Calu3 (cell line): ENCODE results near the gene NCAN. TPM values are rescaled to one million over a fixed set of nuclear protein-coding genes. Genes with fewer than 3 reads are reported as not detected.

Experiments
- BruUV-seq: library from RNA; stranded (reverse); fragments of 400-500 nt; replicated peaks from 2 replicates; lab custom pipeline; 2021; lab: Mats Ljungman, UMichigan
- CTCF ChIA-PET: fragments of 300-600 bp; sonication (Branson Sonifier 250); formaldehyde crosslinking; loops from one replicate; lab custom pipeline; 2022; ENCODE audit warnings: antibody characterized with exemption; lab: Charles Lee
- DNase-seq: peaks from one replicate; pipeline ENCODE4 v3.0.0; 2022
- H3K27ac Mint-ChIP-seq: one replicate; pipeline ENCODE4 v1.8.0; 2022; ENCODE audit warnings: mixed read lengths; ENCODE audit not compliant: unreplicated experiment
- H3K27me3 Mint-ChIP-seq: one replicate; pipeline ENCODE4 v1.8.0; 2022; ENCODE audit warnings: mixed read lengths; ENCODE audit not compliant: unreplicated experiment
- H3K36me3 Mint-ChIP-seq: one replicate; pipeline ENCODE4 v1.8.0; 2022; ENCODE audit warnings: mild to moderate bottlenecking, moderate library complexity, mixed read lengths; ENCODE audit not compliant: insufficient read depth, unreplicated experiment
- H3K4me1 Mint-ChIP-seq: one replicate; pipeline ENCODE4 v1.8.0; 2022; ENCODE audit warnings: mild to moderate bottlenecking, low read depth, mixed read lengths; ENCODE audit not compliant: unreplicated experiment
- H3K4me3 Mint-ChIP-seq: one replicate; pipeline ENCODE4 v1.8.0; 2022; ENCODE audit warnings: mild to moderate bottlenecking, low read depth, moderate library complexity, mixed read lengths; ENCODE audit not compliant: unreplicated experiment
- H3K9me3 Mint-ChIP-seq: one replicate; pipeline ENCODE4 v1.8.0; 2022; ENCODE audit warnings: low read depth, mixed read lengths; ENCODE audit not compliant: unreplicated experiment
- intact Hi-C: fragments of 100-400 bp; cut with micrococcal nuclease; formaldehyde crosslinking; loops from one replicate; pipeline ENCODE4 v1.10.0; 2022; ENCODE audit not compliant: unreplicated experiment
- total RNA-seq: library from RNA; stranded (reverse); gene quantifications from 2 replicates; pipeline ENCODE4 v1.2.3, GENCODE V29; 2022
- TF ChIP-seq, protein P1 (sequence below): fragments of 200-600 bp; IDR thresholded peaks from one replicate; pipeline ENCODE4 v1.8.0; 2022; ENCODE audit warnings: antibody characterized with exemption; ENCODE audit not compliant: unreplicated experiment

NCAN gene
- total RNA-seq, 1 experiment from 2014 or later, result not detected

DNA sequence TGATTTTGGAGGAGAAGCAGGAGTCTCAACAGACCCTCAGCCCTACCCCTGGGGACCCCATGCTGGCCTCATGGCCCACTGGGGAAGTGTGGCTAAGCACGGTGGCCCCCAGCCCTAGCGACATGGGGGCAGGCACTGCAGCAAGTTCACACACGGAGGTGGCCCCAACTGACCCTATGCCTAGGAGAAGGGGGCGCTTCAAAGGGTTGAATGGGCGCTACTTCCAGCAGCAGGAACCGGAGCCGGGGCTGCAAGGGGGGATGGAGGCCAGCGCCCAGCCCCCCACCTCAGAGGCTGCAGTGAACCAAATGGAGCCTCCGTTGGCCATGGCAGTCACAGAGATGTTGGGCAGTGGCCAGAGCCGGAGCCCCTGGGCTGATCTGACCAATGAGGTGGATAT is 14.9 kb downstream of the NCAN start:
- Mint-ChIP-seq H3K9me3 (no peaks in the 10 kb centered on the region), H3K27ac (no peak overlapping the region), H3K27me3 (peaks cover 54% of the 10 kb centered on the region), H3K36me3 (no peaks in the 10 kb centered on the region), H3K4me3 (no peak overlapping the region), H3K4me1 (no peaks in the 10 kb centered on the region)
- TF ChIP-seq, protein P1, sequence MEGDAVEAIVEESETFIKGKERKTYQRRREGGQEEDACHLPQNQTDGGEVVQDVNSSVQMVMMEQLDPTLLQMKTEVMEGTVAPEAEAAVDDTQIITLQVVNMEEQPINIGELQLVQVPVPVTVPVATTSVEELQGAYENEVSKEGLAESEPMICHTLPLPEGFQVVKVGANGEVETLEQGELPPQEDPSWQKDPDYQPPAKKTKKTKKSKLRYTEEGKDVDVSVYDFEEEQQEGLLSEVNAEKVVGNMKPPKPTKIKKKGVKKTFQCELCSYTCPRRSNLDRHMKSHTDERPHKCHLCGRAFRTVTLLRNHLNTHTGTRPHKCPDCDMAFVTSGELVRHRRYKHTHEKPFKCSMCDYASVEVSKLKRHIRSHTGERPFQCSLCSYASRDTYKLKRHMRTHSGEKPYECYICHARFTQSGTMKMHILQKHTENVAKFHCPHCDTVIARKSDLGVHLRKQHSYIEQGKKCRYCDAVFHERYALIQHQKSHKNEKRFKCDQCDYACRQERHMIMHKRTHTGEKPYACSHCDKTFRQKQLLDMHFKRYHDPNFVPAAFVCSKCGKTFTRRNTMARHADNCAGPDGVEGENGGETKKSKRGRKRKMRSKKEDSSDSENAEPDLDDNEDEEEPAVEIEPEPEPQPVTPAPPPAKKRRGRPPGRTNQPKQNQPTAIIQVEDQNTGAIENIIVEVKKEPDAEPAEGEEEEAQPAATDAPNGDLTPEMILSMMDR, result no peak
- intact Hi-C loops, result loop anchor here (10.0 kb wide), 1 partner anchor 82 kb away; no protein-coding TSS in a partner anchor
- no TSS peak for BruUV-seq
- CTCF ChIA-PET, result no interaction called here
- no peak for DNase-seq

DNA sequence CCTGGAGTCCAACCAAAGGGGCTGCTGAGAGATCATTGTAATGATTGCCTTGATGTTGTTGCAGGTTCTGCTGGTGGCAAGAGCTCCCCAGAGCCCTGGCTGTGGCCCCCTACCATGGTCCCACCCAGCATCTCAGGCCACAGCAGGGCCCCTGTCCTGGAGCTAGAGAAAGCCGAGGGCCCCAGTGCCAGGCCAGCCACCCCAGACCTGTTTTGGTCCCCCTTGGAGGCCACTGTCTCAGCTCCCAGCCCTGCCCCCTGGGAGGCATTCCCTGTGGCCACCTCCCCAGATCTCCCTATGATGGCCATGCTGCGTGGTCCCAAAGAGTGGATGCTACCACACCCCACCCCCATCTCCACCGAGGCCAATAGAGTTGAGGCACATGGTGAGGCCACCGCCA is 15.5 kb downstream of the NCAN start:
- no peak overlapping the region for H3K27ac Mint-ChIP-seq
- peaks cover 60% of the 10 kb centered on the region for H3K27me3 Mint-ChIP-seq
- no peaks in the 10 kb centered on the region for H3K9me3 Mint-ChIP-seq
- no TSS peak for BruUV-seq
- no peaks in the 10 kb centered on the region for H3K36me3 Mint-ChIP-seq
- TF ChIP-seq, protein P1, result no peak
- no peak for DNase-seq
- intact Hi-C loops, result loop anchor here (10.0 kb wide), 1 partner anchor 82 kb away; no protein-coding TSS in a partner anchor
- no peak overlapping the region for H3K4me3 Mint-ChIP-seq
- H3K4me1 Mint-ChIP-seq, result no peaks in the 10 kb centered on the region
- CTCF ChIA-PET, result no interaction called here

DNA sequence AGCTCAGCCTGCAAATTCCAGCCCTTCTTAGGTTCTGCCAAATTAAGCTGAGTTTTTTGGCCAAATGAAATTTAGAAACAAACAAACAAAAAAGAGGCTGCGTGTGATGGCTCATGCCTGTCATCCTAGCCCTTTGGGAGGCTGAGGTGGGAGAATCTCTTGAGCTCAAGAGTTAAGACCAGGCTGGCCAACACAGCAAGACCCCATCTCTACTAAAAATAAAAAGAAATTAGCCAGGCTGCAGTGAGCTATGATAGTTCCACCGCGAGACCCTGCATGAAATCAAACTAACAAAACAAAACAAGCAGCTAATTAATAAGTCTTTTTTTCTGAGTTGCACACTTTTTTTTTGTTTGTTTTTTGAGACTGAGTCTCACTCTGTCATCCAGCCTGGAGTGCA is 17.9 kb downstream of the NCAN start:
- intact Hi-C loops, result loop anchor here (10.0 kb wide), 1 partner anchor 85 kb away; no protein-coding TSS in a partner anchor
- H3K27ac Mint-ChIP-seq, result no peak overlapping the region
- CTCF ChIA-PET, result no interaction called here
- BruUV-seq, result no TSS peak
- DNase-seq, result no peak
- H3K4me1 Mint-ChIP-seq, result no peaks in the 10 kb centered on the region
- no peaks in the 10 kb centered on the region for H3K36me3 Mint-ChIP-seq
- no peaks in the 10 kb centered on the region for H3K9me3 Mint-ChIP-seq
- no peak overlapping the region for H3K4me3 Mint-ChIP-seq
- H3K27me3 Mint-ChIP-seq, result peaks cover 49% of the 10 kb centered on the region
- TF ChIP-seq, protein P1, result no peak

DNA sequence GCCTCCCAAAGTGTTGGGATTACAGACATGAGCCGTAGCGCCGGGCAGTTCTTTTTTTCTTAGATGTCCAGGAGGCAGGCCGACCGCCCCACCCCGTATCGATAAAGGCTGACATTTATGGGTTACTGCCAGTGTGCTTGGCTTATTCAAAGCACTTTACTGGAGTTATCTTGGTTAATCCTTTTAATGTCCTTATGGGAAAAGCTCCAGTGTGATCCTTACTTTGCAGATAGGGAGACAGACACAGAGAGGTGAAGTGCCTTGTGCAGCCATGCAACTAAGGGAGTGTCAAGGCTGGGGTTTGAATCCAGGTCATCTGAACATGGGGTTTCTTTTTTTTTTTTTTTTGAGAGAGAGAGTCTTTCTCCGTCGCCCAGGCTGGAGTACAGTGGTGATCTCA is 19.2 kb downstream of the NCAN start:
- DNase-seq, result no peak
- CTCF ChIA-PET, result interaction anchor here (0.6 to 0.7 kb wide), 2 partner anchors 15 to 38 kb away, joined by 3 to 4 read pairs; no protein-coding TSS in a partner anchor
- Mint-ChIP-seq H3K27me3 (peaks cover 42% of the 10 kb centered on the region), H3K36me3 (no peaks in the 10 kb centered on the region), H3K27ac (no peak overlapping the region), H3K4me3 (no peak overlapping the region), H3K4me1 (no peaks in the 10 kb centered on the region), H3K9me3 (no peaks in the 10 kb centered on the region)
- BruUV-seq, result no TSS peak
- intact Hi-C loops, result no loop called here
- TF ChIP-seq, protein P1, result no peak
